ENCODE results near the gene KIF17.

The KIF17 gene

DNA sequence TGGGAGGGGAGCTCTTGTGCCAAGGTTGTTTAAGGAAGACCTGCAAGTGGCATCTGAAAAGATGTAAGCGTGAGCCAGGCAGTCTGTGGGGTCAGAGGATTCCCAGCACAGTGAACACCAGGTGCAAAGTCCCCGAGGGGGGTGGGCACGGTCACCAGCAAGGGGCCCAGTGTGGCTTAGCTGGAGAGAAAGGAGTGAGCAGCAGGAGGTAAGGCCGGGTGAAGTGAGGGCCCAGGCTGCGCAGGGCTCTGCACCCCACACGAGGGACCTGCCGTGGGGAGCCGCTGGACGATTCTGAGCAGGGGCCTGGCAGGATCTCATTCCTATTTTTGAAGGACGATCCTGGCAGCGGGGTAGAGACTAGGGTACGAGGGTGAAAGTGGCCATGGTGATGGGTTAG, 60.8 kb downstream of the KIF17 start:
- no peak for DNase-seq

DNA sequence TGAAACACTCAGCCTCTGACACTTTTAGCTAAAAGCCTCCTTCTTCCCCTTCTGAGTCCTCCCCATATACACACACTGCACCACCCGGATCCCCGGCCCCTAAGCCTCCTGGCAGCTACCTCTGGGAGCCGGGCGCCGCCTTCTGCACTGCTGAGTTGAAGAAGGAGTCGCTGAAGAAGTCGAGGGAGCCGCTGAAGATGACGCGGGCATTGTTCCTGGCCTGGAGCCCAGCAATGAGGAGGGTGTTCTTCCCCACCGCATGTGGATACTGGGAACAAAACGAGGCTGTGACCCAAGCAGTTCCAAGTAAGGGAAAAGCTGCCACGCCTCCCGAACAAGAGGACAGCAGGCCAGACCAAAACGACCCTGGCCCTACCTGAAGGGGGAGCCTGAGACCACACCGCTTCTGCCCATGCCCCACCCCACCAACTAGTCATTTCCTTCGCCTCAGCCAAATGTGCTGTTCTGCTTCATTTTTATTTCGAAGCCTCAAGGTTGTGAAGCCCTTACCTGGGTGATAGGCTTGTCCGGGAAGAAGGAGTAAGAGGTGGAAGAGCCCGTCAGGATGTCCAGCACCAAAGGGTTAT, 63.6 kb downstream of the KIF17 start:
- no peak for DNase-seq

DNA sequence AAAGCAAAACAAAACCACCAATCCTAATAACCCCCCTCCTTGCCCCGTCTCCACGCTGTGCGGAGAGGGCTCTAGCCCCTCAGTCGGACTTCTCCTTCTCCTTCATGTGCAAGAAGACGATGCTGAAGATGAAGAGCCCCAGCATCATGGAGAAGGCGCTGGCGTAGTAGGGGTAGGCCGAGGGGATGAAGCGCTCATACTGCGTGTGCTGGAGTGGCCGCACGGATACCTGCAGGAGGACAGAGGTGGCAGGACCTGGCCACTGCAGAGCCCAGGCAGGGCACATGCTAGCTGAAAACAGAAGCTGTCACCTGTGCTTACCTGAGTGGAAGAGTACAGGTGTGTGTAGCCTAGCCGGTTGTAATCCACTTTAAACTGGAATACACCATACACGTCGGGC, 65.5 kb downstream of the KIF17 start:
- no peak for DNase-seq

GRCh38 chr1:20648946-20649345, 68.9 kb downstream of the KIF17 start:
- no peak for DNase-seq

DNA sequence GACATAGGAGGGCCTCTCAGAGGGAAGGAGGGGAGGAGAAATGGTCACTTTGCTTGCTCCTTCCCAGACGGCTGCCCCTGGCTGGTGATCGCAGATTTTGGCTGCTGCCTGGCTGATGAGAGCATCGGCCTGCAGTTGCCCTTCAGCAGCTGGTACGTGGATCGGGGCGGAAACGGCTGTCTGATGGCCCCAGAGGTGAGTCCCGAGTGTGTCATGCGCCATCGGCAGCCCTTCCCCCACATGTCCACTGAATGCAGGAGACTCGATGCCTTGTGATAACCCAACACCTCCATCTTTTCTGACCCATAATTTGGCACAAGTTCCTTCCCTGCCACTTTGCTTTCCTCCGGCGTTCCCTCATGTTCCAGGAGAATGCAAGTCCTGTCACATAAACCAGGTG, 69.4 kb downstream of the KIF17 start:
- no peak for DNase-seq

GRCh38 chr1:20645414-20645813, 72.4 kb downstream of the KIF17 start:
- DNase-seq: no peak

GRCh38 chr1:20644416-20644815, 73.4 kb downstream of the KIF17 start:
- no peak for DNase-seq

GRCh38 chr1:20643080-20643479, 74.7 kb downstream of the KIF17 start:
- no peak for DNase-seq

DNA sequence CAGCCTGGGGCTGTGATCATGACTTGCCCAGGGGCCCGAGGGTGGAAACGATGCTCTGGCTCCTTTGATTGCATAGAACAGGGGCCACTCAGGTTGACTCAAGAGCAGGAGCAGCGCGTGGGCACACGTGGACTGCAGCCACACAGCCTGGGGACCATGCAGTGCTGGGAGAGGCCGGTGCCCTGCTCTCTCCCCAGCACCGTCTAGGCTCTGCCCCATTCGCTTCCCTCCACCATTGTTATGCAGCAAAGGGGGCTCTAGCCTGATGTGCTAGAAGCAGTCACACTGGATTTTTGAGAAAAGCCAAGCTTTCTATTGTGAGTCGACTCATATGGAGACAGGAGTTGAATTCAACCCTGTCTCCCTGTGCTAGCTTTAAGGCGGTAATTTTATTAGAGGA, 75.8 kb downstream of the KIF17 start:
- DNase-seq: no peak

DNA sequence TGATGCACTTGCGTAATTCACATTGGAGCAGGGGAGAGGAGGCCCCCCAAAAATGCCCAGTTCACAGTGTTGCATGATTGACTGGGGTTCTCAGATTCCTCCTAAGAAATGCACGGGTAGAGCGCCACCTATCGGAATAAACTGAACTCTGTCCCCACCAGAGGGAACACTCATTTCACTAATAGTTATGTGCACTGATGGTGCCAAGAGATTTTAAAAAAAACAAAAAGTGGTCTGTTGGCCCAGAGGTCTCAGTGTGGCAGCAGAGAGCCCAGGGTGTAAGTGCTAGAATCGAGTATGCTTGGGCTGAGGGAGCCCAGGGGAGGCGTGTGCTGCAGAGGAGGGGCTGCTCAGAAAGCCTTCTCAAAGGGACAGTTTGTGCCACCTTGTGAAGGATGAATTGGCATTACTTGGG, 77.6 kb downstream of the KIF17 start:
- DNase-seq: peak; percentile 71

DNA sequence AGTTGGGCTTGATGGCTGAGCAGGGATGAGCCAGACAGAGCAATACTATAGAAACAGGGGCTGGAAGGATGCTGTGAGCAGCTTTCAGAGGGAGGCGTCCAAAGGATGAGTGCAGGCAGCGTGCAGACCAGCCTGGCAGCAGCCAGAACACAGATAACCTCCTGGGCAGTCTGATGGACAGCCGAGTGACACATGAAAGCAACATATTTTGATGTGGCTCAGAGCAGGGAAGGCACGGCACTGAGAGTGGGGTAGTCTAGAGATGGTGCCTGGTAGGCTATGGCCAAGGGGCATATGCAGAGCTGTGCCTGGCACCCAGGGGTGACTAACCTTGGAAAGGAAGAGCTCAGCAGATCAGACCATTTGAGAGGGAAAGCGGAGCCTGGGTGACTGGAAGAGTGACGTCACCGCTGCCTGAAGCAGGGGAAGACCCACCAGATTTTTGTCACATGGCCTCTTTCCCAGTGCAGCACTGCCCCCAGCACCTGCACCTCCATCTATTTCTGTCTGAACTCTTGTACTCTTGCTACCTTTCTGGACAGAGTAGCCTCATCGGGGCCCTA, 80.9 kb downstream of the KIF17 start:
- no peak for DNase-seq

GRCh38 chr1:20634594-20635084, 83.2 kb downstream of the KIF17 start:
- DNase-seq: peak; percentile 42

DNA sequence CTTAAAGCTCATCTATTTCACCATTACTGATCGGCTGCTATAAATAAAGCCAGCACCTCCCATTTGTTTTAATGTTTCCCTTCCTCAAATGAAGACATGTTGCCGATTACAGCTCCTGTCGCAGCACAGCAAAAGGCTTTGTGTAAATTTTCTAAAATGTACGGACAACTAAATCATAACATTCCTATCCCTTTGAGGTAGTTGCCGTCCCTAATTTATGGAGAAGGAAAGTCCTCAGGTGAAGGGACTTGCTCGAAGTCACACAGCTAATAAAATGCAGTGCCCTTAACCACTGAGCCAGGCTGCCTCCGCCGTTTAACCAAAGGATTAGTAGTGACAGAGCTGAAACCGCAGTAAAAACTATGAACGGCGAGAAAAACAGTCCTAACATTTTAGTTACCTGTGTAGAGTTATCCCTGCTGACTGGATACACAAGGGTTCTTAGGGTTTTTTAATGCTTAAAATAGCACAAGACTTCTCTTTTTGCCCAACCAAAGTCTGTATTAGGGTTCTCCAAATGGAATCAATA, 83.7 kb downstream of the KIF17 start:
- DNase-seq: no peak

GRCh38 chr1:20633190-20634064, 84.4 kb downstream of the KIF17 start, which contains the start of gene PINK1:
Gene PINK1, plus strand, starts transcription at chr1:20633458. Its CDS starts 91 bp downstream, at chr1:20633549.
- DNase-seq: peak; percentile 92

DNA sequence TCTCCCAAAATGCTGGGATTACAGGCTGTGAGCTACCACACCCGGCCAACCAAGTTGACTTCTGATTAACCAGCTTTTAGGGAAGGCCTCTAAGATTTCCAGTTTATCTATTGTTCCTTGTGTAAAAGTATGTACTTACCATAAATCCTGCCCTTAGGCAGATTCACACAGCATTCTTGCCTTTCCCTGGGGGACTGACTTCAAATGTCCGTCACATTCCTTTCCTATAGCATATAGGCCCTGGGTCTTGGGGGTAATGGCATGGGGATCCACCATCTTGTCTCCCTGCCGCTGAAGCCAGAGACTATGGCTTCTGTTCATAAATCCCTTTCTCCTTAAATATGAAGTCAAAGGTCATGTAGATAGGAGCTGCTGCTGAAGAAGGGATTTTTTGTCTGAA, 85.4 kb downstream of the KIF17 start:
- DNase-seq: no peak

DNA sequence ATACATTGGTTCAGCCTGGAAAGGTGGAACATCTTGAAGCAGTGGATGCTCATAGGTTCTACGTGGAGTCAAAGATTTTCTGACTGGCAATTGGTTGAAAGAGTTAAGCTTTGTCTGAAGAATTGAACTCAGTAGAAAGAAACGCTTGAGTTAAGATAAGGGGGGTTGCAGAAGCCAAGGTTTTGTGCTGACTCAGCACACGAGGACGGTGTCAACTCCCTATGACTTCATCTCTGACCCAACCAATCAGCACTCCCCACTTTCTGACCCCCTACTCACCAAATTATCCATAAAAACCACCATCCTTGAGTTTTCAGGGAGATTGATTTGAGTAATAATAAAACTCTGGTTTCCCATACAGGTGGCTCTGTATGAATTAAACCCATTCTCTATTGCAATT, 87.1 kb downstream of the KIF17 start:
- no peak for DNase-seq

GRCh38 chr1:20626524-20626923, 91.3 kb downstream of the KIF17 start:
- DNase-seq: no peak

DNA sequence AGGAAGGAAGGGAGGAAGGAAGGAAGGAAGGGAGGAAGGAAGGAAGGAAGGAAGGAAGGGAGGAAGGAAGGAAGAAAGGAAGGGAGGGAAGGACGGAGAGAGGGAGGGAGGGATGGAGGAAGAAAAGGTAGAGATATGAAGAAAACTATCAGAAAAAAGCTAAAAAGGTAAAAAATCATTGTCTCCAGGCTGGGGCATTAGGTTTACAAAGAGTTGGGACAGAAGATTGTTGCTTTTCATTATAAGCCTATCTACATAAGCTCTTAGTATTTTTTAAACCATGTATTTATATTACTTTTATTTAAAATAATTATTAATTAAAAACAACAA, 91.7 kb downstream of the KIF17 start:
- DNase-seq: no peak

DNA sequence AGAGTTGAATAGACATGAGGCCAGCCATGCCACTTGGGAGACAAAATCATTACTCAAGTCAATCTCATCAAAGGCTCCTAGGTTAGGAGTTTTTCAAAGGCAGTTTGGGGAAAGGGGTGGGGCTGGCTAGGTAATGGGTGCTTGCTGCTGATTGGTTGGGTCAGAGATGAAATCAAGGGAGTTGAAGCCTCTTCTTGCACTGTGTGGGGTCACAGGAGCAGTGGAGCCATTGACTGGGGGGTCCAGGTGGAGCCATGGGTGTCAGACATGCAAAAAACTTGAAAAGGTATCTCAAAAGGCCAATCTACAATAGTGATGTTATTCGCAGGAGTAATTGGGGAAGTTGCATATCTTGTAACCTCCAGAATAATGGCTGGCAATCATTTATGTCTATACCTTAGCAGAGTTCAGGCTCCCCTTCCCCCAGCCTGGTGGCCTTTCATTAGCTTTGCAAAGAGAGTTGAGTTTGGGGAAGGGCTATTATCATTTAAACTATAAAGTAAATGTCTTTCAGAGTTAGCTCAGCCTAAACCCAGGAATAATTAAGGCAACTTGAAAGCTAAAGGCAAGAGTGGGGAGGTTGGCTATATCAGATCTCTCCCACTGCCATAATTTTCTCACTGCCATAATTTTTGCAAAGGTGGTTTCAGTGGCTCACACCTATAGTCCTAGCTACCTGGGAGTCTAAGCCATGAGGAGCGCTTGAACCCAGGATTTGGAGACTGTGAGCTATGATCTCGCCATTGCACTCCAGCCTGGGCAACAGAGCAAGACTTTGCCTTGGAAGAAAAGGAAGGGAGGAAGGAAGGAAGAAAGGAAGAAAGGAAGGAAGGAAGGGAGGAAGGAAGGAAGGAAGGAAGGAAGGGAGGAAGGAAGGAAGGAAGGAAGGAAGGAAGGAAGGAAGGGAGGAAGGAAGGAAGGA, 92.4 kb downstream of the KIF17 start:
- no peak for DNase-seq

DNA sequence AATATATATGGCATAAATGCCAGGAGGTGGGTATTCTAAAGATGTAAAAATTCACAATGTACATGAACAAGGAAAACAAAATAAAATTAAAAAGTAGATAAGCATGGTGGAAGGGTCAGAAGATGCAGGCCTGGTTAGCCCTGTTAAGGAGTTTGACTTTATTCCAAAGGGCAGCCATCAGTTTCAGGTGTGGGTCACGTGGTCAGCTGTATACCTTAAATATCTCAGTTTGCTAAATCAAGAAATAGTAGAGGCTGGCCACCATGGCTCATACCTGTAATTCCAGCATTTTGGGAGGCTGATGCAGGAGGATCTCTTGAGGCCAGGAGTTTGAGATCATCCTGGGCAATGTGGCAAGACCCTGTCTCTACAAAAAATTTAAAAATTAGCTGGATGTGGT, 93.1 kb downstream of the KIF17 start:
- no peak for DNase-seq

DNA sequence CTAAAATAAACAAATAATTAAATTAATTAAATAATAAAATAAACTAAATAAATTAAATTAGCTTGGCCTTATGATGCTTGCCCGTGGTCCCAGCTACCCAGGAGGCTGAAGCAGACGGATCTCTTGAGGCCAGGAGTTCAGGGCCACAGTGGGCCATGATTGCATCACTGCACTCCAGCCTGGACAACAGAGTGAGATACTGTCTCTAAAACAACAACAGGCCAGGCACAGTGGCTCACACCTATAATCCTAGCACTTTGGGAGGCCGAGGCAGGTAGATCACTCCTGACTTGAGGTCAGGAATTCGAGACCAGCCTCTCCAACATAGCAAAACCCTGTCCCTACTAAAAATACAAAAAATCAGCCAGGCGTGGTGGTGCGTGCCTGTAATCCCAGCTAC, 96.8 kb downstream of the KIF17 start:
- DNase-seq: no peak

DNA sequence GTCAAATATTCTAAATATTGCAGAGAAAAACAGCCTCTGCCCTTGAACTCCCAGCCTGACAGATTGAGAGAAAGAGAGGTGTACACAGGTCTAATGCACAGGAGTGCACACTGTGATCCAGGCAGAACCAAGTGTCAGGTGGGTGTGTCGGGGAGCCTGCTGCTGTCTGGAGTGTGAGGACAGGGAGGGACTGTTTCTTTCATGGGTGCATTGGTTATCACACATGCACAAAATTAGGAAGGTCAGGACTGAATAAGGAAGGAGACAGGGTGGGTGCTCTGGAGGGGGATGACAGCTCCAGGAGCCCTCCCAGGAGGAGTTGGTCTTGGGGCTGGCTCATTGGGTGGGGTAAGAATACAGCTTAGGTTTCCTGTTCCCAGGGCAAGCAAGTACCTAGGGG, 97.8 kb downstream of the KIF17 start:
- DNase-seq: no peak

- no peak for DNase-seq
Observed at GRCh38 chr1:20618550-20618949, 99.3 kb downstream of the KIF17 start.
